ENCODE measurements around the gene SLC45A2.

DNA sequence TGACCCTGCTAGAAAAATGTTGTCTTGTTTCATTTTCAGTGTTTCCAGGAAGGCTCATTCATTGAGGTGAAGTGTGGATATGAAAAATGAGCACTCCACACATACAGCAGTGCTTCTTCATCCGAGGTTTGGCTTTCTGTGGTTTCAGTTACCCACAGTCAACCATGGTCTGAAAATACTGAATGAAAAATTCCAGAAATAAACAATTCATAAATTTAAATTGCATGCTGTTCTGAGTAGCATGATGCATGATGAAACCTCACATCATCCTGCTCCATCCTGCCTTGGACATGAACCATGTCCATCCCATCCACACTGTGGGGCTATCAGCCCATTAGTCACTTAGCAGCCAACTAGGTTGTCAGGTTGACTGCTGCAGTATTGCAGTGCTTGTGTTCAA is 10.4 kb upstream of the SLC45A2 start:
- TF ChIP-seq TAF1 (IDR thresholded peaks at IDR 0.05; ENCODE audit: borderline replicate concordance, insufficient read depth, low read length) (no peak), POLR2AphosphoS5 (IDR thresholded peaks at IDR 0.05; ENCODE audit: low read depth, low read length) (no peak), SIN3A (IDR thresholded peaks at IDR 0.05; ENCODE audit: borderline replicate concordance, insufficient read depth, low read length) (no peak), FOXP2 (optimal IDR thresholded peaks at IDR 0.05; ENCODE audit: borderline replicate concordance, extremely low read depth, extremely low read length, insufficient read depth) (no peak)
- TF ChIP-seq, protein P1, sequence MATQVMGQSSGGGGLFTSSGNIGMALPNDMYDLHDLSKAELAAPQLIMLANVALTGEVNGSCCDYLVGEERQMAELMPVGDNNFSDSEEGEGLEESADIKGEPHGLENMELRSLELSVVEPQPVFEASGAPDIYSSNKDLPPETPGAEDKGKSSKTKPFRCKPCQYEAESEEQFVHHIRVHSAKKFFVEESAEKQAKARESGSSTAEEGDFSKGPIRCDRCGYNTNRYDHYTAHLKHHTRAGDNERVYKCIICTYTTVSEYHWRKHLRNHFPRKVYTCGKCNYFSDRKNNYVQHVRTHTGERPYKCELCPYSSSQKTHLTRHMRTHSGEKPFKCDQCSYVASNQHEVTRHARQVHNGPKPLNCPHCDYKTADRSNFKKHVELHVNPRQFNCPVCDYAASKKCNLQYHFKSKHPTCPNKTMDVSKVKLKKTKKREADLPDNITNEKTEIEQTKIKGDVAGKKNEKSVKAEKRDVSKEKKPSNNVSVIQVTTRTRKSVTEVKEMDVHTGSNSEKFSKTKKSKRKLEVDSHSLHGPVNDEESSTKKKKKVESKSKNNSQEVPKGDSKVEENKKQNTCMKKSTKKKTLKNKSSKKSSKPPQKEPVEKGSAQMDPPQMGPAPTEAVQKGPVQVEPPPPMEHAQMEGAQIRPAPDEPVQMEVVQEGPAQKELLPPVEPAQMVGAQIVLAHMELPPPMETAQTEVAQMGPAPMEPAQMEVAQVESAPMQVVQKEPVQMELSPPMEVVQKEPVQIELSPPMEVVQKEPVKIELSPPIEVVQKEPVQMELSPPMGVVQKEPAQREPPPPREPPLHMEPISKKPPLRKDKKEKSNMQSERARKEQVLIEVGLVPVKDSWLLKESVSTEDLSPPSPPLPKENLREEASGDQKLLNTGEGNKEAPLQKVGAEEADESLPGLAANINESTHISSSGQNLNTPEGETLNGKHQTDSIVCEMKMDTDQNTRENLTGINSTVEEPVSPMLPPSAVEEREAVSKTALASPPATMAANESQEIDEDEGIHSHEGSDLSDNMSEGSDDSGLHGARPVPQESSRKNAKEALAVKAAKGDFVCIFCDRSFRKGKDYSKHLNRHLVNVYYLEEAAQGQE (IDR thresholded peaks at IDR 0.05; ENCODE audit: insufficient read depth in 1 of 2, low read depth in 2 of 2, low read length in 2 of 2) = no peak
